Calu3 (cell line): ENCODE data around the gene CCDC192. TPM values are rescaled to one million over a fixed set of nuclear protein-coding genes. Genes with fewer than 3 reads are reported as not detected.

ENCODE experiments used
- BruUV-seq: library from RNA; stranded (reverse); fragments of 400-500 nt; replicated peaks from 2 replicates; lab custom pipeline; 2021; lab: Mats Ljungman, UMichigan
- CTCF ChIA-PET: fragments of 300-600 bp; sonication (Branson Sonifier 250); formaldehyde crosslinking; loops from one replicate; lab custom pipeline; 2022; ENCODE audit warnings: antibody characterized with exemption; lab: Charles Lee
- DNase-seq: peaks from one replicate; pipeline ENCODE4 v3.0.0; 2022
- H3K27ac Mint-ChIP-seq: one replicate; pipeline ENCODE4 v1.8.0; 2022; ENCODE audit warnings: mixed read lengths; ENCODE audit not compliant: unreplicated experiment
- H3K27me3 Mint-ChIP-seq: one replicate; pipeline ENCODE4 v1.8.0; 2022; ENCODE audit warnings: mixed read lengths; ENCODE audit not compliant: unreplicated experiment
- H3K36me3 Mint-ChIP-seq: one replicate; pipeline ENCODE4 v1.8.0; 2022; ENCODE audit warnings: mild to moderate bottlenecking, moderate library complexity, mixed read lengths; ENCODE audit not compliant: insufficient read depth, unreplicated experiment
- H3K4me1 Mint-ChIP-seq: one replicate; pipeline ENCODE4 v1.8.0; 2022; ENCODE audit warnings: mild to moderate bottlenecking, low read depth, mixed read lengths; ENCODE audit not compliant: unreplicated experiment
- H3K4me3 Mint-ChIP-seq: one replicate; pipeline ENCODE4 v1.8.0; 2022; ENCODE audit warnings: mild to moderate bottlenecking, low read depth, moderate library complexity, mixed read lengths; ENCODE audit not compliant: unreplicated experiment
- H3K9me3 Mint-ChIP-seq: one replicate; pipeline ENCODE4 v1.8.0; 2022; ENCODE audit warnings: low read depth, mixed read lengths; ENCODE audit not compliant: unreplicated experiment
- CTCF ChIP-seq: fragments of 200-600 bp; IDR thresholded peaks from one replicate; pipeline ENCODE4 v1.8.0; 2022; ENCODE audit warnings: antibody characterized with exemption; ENCODE audit not compliant: unreplicated experiment
- intact Hi-C: fragments of 100-400 bp; cut with micrococcal nuclease; formaldehyde crosslinking; loops from one replicate; pipeline ENCODE4 v1.10.0; 2022; ENCODE audit not compliant: unreplicated experiment
- total RNA-seq: library from RNA; stranded (reverse); gene quantifications from 2 replicates; pipeline ENCODE4 v1.2.3, GENCODE V29; 2022

The CCDC192 gene
- total RNA-seq, 1 experiment from 2014 or later: 2.5 TPM

- CTCF ChIA-PET: interaction anchor here (0.6 to 3.3 kb wide), 16 partner anchors 11 to 180 kb away, joined by 3 to 16 read pairs (median 4); no protein-coding TSS in a partner anchor
- H3K9me3 Mint-ChIP-seq: no peaks in the 10 kb centered on the region
- peak overlapping the region; percentile 83 for H3K27ac Mint-ChIP-seq
- intact Hi-C loops: loop anchor here (1.0 to 2.0 kb wide), 4 partner anchors 14 to 152 kb away; no protein-coding TSS in a partner anchor
- peak; percentile 72 for TF ChIP-seq CTCF
- no peak overlapping the region for H3K4me3 Mint-ChIP-seq
- H3K27me3 Mint-ChIP-seq: no peaks in the 10 kb centered on the region
- DNase-seq: peak; percentile 71
- H3K36me3 Mint-ChIP-seq: no peaks in the 10 kb centered on the region
- peaks cover 61% of the 10 kb centered on the region for H3K4me1 Mint-ChIP-seq
- BruUV-seq: no TSS peak
Observed at GRCh38 chr5:127909066-127909465, 205.9 kb downstream of the CCDC192 start.

GRCh38 chr5:127909821-127910220 is 206.6 kb downstream of the CCDC192 start:
- CTCF ChIA-PET: interaction anchor here (0.8 to 3.3 kb wide), 13 partner anchors 10 to 171 kb away, joined by 3 to 16 read pairs (median 5); no protein-coding TSS in a partner anchor
- peaks cover 61% of the 10 kb centered on the region for H3K4me1 Mint-ChIP-seq
- peak overlapping the region; percentile 50 for H3K27ac Mint-ChIP-seq
- H3K27me3 Mint-ChIP-seq: no peaks in the 10 kb centered on the region
- H3K36me3 Mint-ChIP-seq: no peaks in the 10 kb centered on the region
- TF ChIP-seq CTCF: no peak
- no peak for DNase-seq
- intact Hi-C loops: loop anchor here (1.0 to 2.0 kb wide), 4 partner anchors 13 to 153 kb away; no protein-coding TSS in a partner anchor
- BruUV-seq: no TSS peak
- no peaks in the 10 kb centered on the region for H3K9me3 Mint-ChIP-seq
- no peak overlapping the region for H3K4me3 Mint-ChIP-seq

DNA sequence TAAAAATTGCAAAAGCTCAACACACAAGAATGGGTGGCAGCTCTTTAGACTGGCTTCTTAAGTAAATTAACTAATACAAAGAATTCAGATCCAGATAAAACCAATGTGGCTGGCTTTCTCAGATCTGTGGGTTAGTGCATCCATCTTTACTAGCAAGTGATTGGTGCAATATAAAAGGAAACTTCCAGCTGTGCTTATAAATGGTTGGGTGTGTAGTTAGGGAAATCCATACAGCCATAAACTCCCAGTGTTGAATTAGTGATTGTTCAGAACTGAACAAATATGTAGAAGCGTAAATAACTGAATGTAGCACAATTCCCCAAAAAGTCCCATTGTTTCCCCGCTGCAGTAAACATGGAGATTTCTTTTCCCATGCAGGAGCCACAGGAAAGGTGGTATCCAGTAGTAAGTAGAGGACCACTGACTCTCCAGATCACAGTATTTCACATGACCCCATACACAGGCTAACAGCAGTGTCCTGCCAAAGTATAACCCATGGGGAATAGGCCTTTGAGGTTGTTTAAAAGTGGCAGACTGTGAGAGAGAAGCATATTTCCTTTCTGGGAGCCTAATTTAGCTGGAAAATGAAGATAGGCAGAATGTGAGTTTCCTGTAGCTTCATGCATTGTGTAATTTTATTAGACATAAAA is 207.2 kb downstream of the CCDC192 start:
- Mint-ChIP-seq H3K4me3 (no peak overlapping the region), H3K4me1 (peaks cover 61% of the 10 kb centered on the region), H3K9me3 (no peaks in the 10 kb centered on the region), H3K27me3 (no peaks in the 10 kb centered on the region), H3K36me3 (no peaks in the 10 kb centered on the region), H3K27ac (peak overlapping the region; percentile 50)
- no TSS peak for BruUV-seq
- no peak for DNase-seq
- CTCF ChIA-PET: interaction anchor here (0.7 to 3.3 kb wide), 10 partner anchors 9 to 172 kb away, joined by 3 to 16 read pairs (median 6); no protein-coding TSS in a partner anchor
- intact Hi-C loops: no loop called here
- TF ChIP-seq CTCF: no peak

DNA sequence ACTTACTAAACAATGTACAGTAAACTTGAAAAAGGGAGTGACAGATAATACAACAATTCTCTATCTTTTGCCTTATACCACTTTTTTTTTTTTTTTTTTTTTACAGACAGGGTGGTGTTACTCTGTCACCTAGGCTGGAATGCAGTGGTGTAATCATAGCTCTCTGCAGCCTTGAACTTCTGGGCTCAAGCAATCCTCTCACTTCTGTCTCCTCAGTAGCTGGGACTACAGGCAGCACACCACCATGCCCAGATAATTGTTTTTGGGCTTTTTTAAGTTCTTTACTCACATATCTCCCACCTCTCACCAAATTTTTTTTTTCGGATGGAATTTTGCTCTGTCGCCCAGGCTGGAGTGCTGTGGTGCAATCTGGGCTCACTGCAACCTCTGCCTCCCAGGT is 208.4 kb downstream of the CCDC192 start:
- no peaks in the 10 kb centered on the region for H3K36me3 Mint-ChIP-seq
- no peak overlapping the region for H3K27ac Mint-ChIP-seq
- H3K27me3 Mint-ChIP-seq: no peaks in the 10 kb centered on the region
- BruUV-seq: no TSS peak
- H3K4me3 Mint-ChIP-seq: no peak overlapping the region
- no peak for DNase-seq
- no peak for TF ChIP-seq CTCF
- H3K4me1 Mint-ChIP-seq: peaks cover 53% of the 10 kb centered on the region
- no peaks in the 10 kb centered on the region for H3K9me3 Mint-ChIP-seq
- intact Hi-C loops: no loop called here
- CTCF ChIA-PET: interaction anchor here (0.6 to 1.8 kb wide), 12 partner anchors 12 to 682 kb away, joined by 3 to 11 read pairs (median 5); no protein-coding TSS in a partner anchor
